ENCODE measurements around the gene HRH2.

DNA sequence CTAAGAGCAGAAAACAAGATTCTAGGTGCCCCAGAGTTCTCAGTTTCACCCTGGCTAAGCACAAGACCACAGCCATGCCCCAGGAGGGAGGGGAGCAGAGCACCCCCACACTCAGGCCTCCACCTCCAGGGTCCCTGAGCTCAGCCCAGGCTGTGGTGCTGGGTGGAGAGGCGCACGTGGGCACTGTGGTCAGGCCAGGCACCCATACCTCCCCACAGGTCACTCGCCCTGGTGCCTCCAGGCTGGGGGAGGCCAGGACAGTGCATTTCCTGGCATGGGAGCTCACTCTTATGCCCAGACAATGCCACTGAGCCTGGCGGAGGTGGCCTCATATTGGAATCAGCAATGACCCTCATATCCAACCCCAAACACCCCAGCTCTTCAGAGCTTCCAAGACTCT lies 78.8 kb downstream of the HRH2 start:
- TF ChIP-seq, protein P1, sequence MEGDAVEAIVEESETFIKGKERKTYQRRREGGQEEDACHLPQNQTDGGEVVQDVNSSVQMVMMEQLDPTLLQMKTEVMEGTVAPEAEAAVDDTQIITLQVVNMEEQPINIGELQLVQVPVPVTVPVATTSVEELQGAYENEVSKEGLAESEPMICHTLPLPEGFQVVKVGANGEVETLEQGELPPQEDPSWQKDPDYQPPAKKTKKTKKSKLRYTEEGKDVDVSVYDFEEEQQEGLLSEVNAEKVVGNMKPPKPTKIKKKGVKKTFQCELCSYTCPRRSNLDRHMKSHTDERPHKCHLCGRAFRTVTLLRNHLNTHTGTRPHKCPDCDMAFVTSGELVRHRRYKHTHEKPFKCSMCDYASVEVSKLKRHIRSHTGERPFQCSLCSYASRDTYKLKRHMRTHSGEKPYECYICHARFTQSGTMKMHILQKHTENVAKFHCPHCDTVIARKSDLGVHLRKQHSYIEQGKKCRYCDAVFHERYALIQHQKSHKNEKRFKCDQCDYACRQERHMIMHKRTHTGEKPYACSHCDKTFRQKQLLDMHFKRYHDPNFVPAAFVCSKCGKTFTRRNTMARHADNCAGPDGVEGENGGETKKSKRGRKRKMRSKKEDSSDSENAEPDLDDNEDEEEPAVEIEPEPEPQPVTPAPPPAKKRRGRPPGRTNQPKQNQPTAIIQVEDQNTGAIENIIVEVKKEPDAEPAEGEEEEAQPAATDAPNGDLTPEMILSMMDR (conservative IDR thresholded peaks at IDR 0.05 in 1 of 2, IDR thresholded peaks at IDR 0.05 in 1 of 2; ENCODE audit: low read depth in 1 of 2, low read length in 2 of 2) = no peak
- no peak for TF ChIP-seq EZH2 (IDR thresholded peaks at IDR 0.05; ENCODE audit: low read length, missing control alignments)

All from fibroblast of lung (primary cell).